HepG2 (cell line): Measurements from ENCODE around the gene CNTRL. TPM values are rescaled to one million over a fixed set of nuclear protein-coding genes. Genes with fewer than 3 reads are reported as not detected.

Experiments
- ATAC-seq: fragments of 200-7000 bp; cut with Tn5 transposase; 3 replicates; pipeline ENCODE4 v1.9.1; 2020; ENCODE audit warnings: mild to moderate bottlenecking, moderate library complexity
- BruUV-seq: library from RNA; stranded (reverse); fragments of 400-500 nt; replicated peaks from 2 replicates; lab custom pipeline; 2021; lab: Mats Ljungman, UMichigan
- CTCF ChIA-PET: fragments of 300-600 bp; formaldehyde crosslinking; extraction: SDS; loops from one replicate; lab custom pipeline; 2021; ENCODE audit warnings: low total read pairs, inconsistent platforms, low intra/inter-chr PET ratio; lab: Yijun Ruan, JAX
- POLR2A ChIA-PET: fragments of 350-600 bp; sonication (Branson Sonifier 250); formaldehyde crosslinking; loops from one replicate; lab custom pipeline; 2020; ENCODE audit warnings: antibody characterized with exemption, inconsistent platforms; lab: Yijun Ruan, JAX
- DNase-seq: peaks from one replicate; pipeline ENCODE4 v3.0.0-alpha.2; 2015; ENCODE audit warnings: low spot score
- FAIRE-seq: peaks from 3 replicates; lab custom pipeline; 2011; peaks lifted over from hg19 to GRCh38; lab: Jason Lieb, UNC
- H2AFZ ChIP-seq: one replicate; pipeline ENCODE4 v1.6.1; 2011; ENCODE audit warnings: low read length, inconsistent platforms
- H3K27ac ChIP-seq: fragments of 300-600 bp; 3 replicates; pipeline ENCODE4 v1.8.0; 2011; ENCODE audit warnings: mixed run types, mild to moderate bottlenecking, mixed read lengths, low read length, inconsistent platforms; ENCODE audit not compliant: insufficient read depth; ENCODE audit errors: extremely low read length
- H3K27me3 ChIP-seq, 2 experiments: fragments of 200-600 bp in 1 of 2; 2 replicates in 1 of 2; 3 replicates in 1 of 2; pipeline versions ENCODE4 v1.6.0 to v1.8.0; 2011; ENCODE audit warnings: low read length in 2 of 2, mild to moderate bottlenecking in 2 of 2, moderate library complexity in 2 of 2, inconsistent platforms in 1 of 2; ENCODE audit not compliant: insufficient read depth in 2 of 2, control insufficient read depth in 1 of 2
- H3K36me3 ChIP-seq, 2 experiments: fragments of 200-600 bp in 1 of 2; replicated peaks in 1 of 2; 2 replicates in 1 of 2; 3 replicates in 1 of 2; pipeline versions ENCODE4 v1.5.1 to v1.8.0; 2011; ENCODE audit warnings: low read length in 2 of 2, inconsistent platforms in 1 of 2; ENCODE audit not compliant: insufficient read depth in 2 of 2, control insufficient read depth in 1 of 2
- H3K4me1 ChIP-seq: 2 replicates; pipeline ENCODE4 v1.5.1; 2012; ENCODE audit warnings: low read length, inconsistent platforms; ENCODE audit not compliant: insufficient read depth
- H3K4me2 ChIP-seq: 2 replicates; pipeline ENCODE4 v1.6.0; 2011; ENCODE audit warnings: low read depth, low read length, inconsistent platforms
- H3K4me3 ChIP-seq, 3 experiments: fragments of 200-600 bp in 1 of 3; sonication (generic), shearing (Covaris generic) in 1 of 3; replicated peaks in 1 of 3; 2 replicates each; pipeline ENCODE4 v1.5.1; 2011 to 2016; ENCODE audit warnings: low read length in 3 of 3, inconsistent platforms in 2 of 3, low read depth in 2 of 3, mild to moderate bottlenecking in 2 of 3, control low read depth in 1 of 3, mixed read lengths in 1 of 3; ENCODE audit not compliant: insufficient read depth in 1 of 3
- H3K79me2 ChIP-seq: one replicate; pipeline ENCODE4 v1.6.1; 2011; ENCODE audit warnings: low read length, inconsistent platforms; ENCODE audit not compliant: insufficient read depth
- H3K9ac ChIP-seq: 2 replicates; pipeline ENCODE4 v1.6.0; 2011; ENCODE audit warnings: mild to moderate bottlenecking, low read depth, low read length, inconsistent platforms; ENCODE audit not compliant: insufficient read depth
- H3K9me3 ChIP-seq: 2 replicates; pipeline ENCODE4 v1.5.1; 2012; ENCODE audit warnings: mild to moderate bottlenecking, low read length
- H4K20me1 ChIP-seq: 2 replicates; pipeline ENCODE4 v1.6.0; 2011; ENCODE audit warnings: inconsistent platforms, mild to moderate bottlenecking, low read length, moderate library complexity; ENCODE audit not compliant: insufficient read depth
- AKAP8 ChIP-seq: sonication (generic); formaldehyde crosslinking; IDR thresholded peaks from 2 replicates; pipeline ENCODE4 v1.5.1; 2020; ENCODE audit warnings: mild to moderate bottlenecking, missing genetic modification reagents
- BCL6 ChIP-seq: IDR thresholded peaks from 2 replicates; pipeline ENCODE4 v1.6.1; 2016; ENCODE audit warnings: missing genetic modification reagents, missing compliant biosample characterization
- BRCA1 ChIP-seq: sonication (generic); formaldehyde crosslinking; IDR thresholded peaks from 2 replicates; pipeline ENCODE4 v1.4.0; 2020; ENCODE audit warnings: missing genetic modification reagents
- JDP2 ChIP-seq: sonication (generic); formaldehyde crosslinking; IDR thresholded peaks from 2 replicates; pipeline ENCODE4 v1.8.1; 2022; ENCODE audit warnings: missing genetic modification reagents, borderline replicate concordance
- MED1 ChIP-seq: sonication (generic); formaldehyde crosslinking; IDR thresholded peaks from 2 replicates; pipeline ENCODE4 v1.4.0; 2020; ENCODE audit warnings: missing genetic modification reagents
- NPAS2 ChIP-seq: sonication (generic); formaldehyde crosslinking; IDR thresholded peaks from 2 replicates; pipeline ENCODE4 v1.8.0; 2022; ENCODE audit warnings: mild to moderate bottlenecking, missing genetic modification reagents, borderline replicate concordance
- POLR2AphosphoS5 ChIP-seq: IDR thresholded peaks from 2 replicates; pipeline ENCODE4 v1.6.1; 2012; ENCODE audit warnings: low read depth, low read length
- WGBS: methylation state at CpG from one replicate; pipeline ENCODE4 v1.1.6; 2017; ENCODE audit warnings: low lambda C conversion rate; 5-methylcytosine and 5-hydroxymethylcytosine counted together
- in situ Hi-C: cut with HindIII; loops from 2 replicates; pipeline ENCODE4 v1.10.0; 2017; ENCODE audit warnings: low pct_unique_long_range_greater_than_20kb; ENCODE audit not compliant: extremely low pct_ligation_motif_present
- intact Hi-C: fragments of 100-400 bp; cut with micrococcal nuclease; formaldehyde crosslinking; loops from one replicate; pipeline ENCODE4 v1.10.0; 2022; ENCODE audit not compliant: unreplicated experiment
- polyA plus RNA-seq, 8 experiments: library from polyadenylated mRNA; depleted of rRNA in 3 of 8; stranded (reverse) in 7 of 8; unstranded in 1 of 8; fragments of >200 nt; fragmentation: Illumina TruSeq in 4 of 8; extraction: Trizol in 4 of 8; gene quantifications; 2 replicates each; pipeline versions ENCODE4 v1.2.1 to v1.2.3, GENCODE V29; 2011 to 2016; ENCODE audit warnings: low read depth in 4 of 8, missing spikeins in 1 of 8, mixed read lengths in 1 of 8; ENCODE audit not compliant: insufficient read depth in 1 of 8
- total RNA-seq, 5 experiments: library from RNA; depleted of rRNA; stranded (reverse); fragments of >200 nt; fragmentation: Illumina TruSeq; extraction: Trizol; gene quantifications; 2 replicates each; pipeline ENCODE4 v1.2.3, GENCODE V29; 2016; ENCODE audit warnings: low read depth in 1 of 5
- TF ChIP-seq, protein P1 (sequence below): sonication (generic); formaldehyde crosslinking; IDR thresholded peaks from 2 replicates; pipeline ENCODE4 v1.4.0; 2020; ENCODE audit warnings: missing genetic modification reagents
- TF ChIP-seq, protein P2 (sequence below): sonication (generic); formaldehyde crosslinking; IDR thresholded peaks from 2 replicates; pipeline ENCODE4 v1.5.0; 2020; ENCODE audit warnings: mild to moderate bottlenecking, missing genetic modification reagents

CNTRL gene
- total and polyA plus RNA-seq, 2 of the 13 experiments (the other 11 are each of a cell fraction or from before 2014, with no cell fraction given) = 7.5 to 11.8 TPM

DNA sequence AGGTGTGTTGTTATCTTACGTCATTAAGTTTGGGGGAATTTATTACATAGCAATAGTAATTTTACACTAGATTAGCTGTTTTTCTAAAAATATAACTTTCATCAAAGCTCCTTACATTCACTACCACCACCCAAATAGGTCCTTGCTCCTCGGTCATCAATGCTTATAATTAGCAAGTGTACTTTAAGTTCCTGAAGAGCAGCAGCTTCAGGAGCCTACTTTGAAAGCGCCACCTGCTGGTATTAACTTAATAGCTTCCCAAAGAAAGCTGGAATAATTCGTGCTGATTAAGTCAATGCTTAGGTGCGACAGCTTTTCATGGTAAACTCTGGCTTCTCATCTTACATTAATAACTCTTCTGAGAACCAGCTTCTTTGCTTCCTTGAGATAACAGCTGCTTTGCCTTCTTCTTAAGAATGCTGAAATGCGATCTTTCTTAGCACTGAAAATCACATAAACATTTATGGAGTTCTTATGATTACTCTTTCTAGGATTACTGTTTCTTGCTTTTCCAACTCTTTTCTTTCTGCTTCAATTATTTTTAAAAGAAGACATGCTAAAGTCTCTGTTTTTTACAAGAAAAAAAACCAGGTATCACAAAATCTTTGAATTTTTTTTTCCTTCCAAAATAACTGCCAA, 14.6 kb upstream of the CNTRL start (continued):
- no peak for TF ChIP-seq BRCA1 (CRISPR knock-in tag)
- no peak for TF ChIP-seq JDP2
- no peak for TF ChIP-seq AKAP8 (CRISPR knock-in tag)
- TF ChIP-seq MED1 (CRISPR knock-in tag) = no peak
- TF ChIP-seq BCL6 (CRISPR knock-in tag) = peak; percentile 99

DNA sequence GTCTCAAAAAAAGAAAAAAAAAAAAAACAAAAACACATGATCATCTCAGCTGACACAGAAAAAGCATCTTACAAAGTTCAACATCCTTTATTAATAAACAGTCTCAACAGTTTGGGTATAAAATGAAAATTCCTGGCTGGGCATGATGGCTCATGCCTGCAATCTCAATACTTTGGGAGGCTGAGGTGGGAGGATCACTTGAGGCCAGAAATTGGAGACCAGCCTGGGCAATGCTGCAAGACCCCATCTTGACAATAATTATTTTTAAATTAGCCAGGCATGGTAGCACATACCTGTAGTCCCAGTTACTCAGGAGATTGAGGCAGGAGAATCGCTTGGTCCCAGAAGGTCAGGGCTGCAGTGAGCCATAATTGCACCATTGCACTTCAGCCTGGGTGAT, 7.9 kb upstream of the CNTRL start:
- H3K27ac ChIP-seq = no peak overlapping the region
- H3K79me2 ChIP-seq = no peaks in the 10 kb centered on the region
- intact Hi-C loops (loop anchor here (10.0 kb wide), 1 partner anchor 312 kb away; no protein-coding TSS in a partner anchor), in situ Hi-C loops (no loop called here)
- FAIRE-seq (no peak), DNase-seq (no peak), ATAC-seq (no peak)
- whole genome bisulfite sequencing = 100% methylated on average over 1 of the region's 1 CpG
- POLR2A ChIA-PET = no interaction called here
- no TSS peak for BruUV-seq
- TF ChIP-seq, protein P1, sequence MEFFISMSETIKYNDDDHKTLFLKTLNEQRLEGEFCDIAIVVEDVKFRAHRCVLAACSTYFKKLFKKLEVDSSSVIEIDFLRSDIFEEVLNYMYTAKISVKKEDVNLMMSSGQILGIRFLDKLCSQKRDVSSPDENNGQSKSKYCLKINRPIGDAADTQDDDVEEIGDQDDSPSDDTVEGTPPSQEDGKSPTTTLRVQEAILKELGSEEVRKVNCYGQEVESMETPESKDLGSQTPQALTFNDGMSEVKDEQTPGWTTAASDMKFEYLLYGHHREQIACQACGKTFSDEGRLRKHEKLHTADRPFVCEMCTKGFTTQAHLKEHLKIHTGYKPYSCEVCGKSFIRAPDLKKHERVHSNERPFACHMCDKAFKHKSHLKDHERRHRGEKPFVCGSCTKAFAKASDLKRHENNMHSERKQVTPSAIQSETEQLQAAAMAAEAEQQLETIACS = no peak
- no peak for TF ChIP-seq NPAS2
- no peak for TF ChIP-seq POLR2AphosphoS5
- TF ChIP-seq, protein P2, sequence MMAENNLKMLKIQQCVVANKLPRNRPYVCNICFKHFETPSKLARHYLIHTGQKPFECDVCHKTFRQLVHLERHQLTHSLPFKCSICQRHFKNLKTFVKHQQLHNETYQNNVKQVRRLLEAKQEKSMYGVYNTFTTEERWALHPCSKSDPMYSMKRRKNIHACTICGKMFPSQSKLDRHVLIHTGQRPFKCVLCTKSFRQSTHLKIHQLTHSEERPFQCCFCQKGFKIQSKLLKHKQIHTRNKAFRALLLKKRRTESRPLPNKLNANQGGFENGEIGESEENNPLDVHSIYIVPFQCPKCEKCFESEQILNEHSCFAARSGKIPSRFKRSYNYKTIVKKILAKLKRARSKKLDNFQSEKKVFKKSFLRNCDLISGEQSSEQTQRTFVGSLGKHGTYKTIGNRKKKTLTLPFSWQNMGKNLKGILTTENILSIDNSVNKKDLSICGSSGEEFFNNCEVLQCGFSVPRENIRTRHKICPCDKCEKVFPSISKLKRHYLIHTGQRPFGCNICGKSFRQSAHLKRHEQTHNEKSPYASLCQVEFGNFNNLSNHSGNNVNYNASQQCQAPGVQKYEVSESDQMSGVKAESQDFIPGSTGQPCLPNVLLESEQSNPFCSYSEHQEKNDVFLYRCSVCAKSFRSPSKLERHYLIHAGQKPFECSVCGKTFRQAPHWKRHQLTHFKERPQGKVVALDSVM = peak; percentile 53; the same call in 1 of the 2 replicates
- no peak overlapping the region for H3K9ac ChIP-seq
- H3K27me3 ChIP-seq = no peaks in the 10 kb centered on the region
- no peaks in the 10 kb centered on the region for H4K20me1 ChIP-seq
- CTCF ChIA-PET = no interaction called here
- H2AFZ ChIP-seq = no peak overlapping the region
- no peak overlapping the region for H3K4me2 ChIP-seq
- no peak overlapping the region for H3K4me3 ChIP-seq
- H3K4me1 ChIP-seq = no peaks in the 10 kb centered on the region
- H3K36me3 ChIP-seq = no peaks in the 10 kb centered on the region
- H3K9me3 ChIP-seq = peaks cover 12% of the 10 kb centered on the region; the same call in 1 of the 2 replicates
